Fibroblast of the aortic adventitia (primary cell): ENCODE measurements around the gene C14orf132. TPM values are rescaled to one million over a fixed set of nuclear protein-coding genes. Genes with fewer than 3 reads are reported as not detected.

ENCODE experiments used
- small RNA-seq: library from RNA; depleted of rRNA; stranded (forward); fragments of <200 nt; gene quantifications from one replicate; pipeline ENCODE3, GENCODE V24; 2012
- total RNA-seq: library from RNA; depleted of rRNA; stranded (reverse); fragments of >200 nt; gene quantifications from 2 replicates; pipeline ENCODE4 v1.2.3, GENCODE V29; 2012; ENCODE audit warnings: low replicate concordance

C14orf132 gene
- total RNA-seq, 1 donor: 32.6 TPM

Small RNAs within 50 kb of the gene (small RNA-seq; reads per million reads assigned to genes)
- gene AL137190.1: not detected

Other genes starting within 250 kb of the C14orf132 start
- gene TUNAR, start 162.5 kb upstream of the C14orf132 start, total RNA-seq: not detected in 2 replicates
- gene BDKRB2, start 165.5 kb downstream of the C14orf132 start, total RNA-seq: 7.4 and 23.1 TPM in 2 replicates
- gene BDKRB1, start 216.8 kb downstream of the C14orf132 start, total RNA-seq: 6.9 TPM in 1 of 2 replicates, not detected in the other